Measurements from ENCODE around the gene BSPRY.

DNA sequence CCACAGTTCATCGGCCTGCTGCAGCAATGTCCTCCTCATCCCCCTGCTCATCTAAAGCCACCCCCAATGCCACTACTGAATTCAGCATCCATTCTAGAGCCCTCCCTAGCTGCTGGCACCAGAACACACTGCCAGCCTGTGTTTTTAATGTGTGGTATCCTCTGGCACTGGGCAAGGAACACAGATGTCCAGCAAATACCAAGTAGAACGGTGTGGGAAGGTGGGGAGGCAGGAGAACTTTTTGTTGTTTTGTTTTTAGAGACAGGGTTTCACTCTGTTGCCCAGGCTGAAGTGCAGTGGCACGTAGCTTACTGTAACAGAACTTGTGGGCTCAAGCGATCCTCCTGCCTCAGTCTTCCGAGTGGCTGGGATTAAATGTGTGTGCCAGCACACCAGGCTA lies 22.7 kb downstream of the BSPRY start:
- TF ChIP-seq ZBTB7A (IDR thresholded peaks at IDR 0.05; ENCODE audit: low read depth) (no peak), EP300 (IDR thresholded peaks at IDR 0.05; ENCODE audit: borderline replicate concordance) (no peak), CREB1 (IDR thresholded peaks at IDR 0.05; ENCODE audit: low read depth) (no peak), MAX (IDR thresholded peaks at IDR 0.05) (no peak), TCF12 (IDR thresholded peaks at IDR 0.05; ENCODE audit: low read depth) (no peak), TAF1 (IDR thresholded peaks at IDR 0.05; ENCODE audit: low read depth) (no peak), EGR1 (IDR thresholded peaks at IDR 0.05) (no peak), RAD21 (IDR thresholded peaks at IDR 0.05; ENCODE audit: low read depth) (no peak), CEBPB (IDR thresholded peaks at IDR 0.05) (no peak)
- TF ChIP-seq, protein P1, sequence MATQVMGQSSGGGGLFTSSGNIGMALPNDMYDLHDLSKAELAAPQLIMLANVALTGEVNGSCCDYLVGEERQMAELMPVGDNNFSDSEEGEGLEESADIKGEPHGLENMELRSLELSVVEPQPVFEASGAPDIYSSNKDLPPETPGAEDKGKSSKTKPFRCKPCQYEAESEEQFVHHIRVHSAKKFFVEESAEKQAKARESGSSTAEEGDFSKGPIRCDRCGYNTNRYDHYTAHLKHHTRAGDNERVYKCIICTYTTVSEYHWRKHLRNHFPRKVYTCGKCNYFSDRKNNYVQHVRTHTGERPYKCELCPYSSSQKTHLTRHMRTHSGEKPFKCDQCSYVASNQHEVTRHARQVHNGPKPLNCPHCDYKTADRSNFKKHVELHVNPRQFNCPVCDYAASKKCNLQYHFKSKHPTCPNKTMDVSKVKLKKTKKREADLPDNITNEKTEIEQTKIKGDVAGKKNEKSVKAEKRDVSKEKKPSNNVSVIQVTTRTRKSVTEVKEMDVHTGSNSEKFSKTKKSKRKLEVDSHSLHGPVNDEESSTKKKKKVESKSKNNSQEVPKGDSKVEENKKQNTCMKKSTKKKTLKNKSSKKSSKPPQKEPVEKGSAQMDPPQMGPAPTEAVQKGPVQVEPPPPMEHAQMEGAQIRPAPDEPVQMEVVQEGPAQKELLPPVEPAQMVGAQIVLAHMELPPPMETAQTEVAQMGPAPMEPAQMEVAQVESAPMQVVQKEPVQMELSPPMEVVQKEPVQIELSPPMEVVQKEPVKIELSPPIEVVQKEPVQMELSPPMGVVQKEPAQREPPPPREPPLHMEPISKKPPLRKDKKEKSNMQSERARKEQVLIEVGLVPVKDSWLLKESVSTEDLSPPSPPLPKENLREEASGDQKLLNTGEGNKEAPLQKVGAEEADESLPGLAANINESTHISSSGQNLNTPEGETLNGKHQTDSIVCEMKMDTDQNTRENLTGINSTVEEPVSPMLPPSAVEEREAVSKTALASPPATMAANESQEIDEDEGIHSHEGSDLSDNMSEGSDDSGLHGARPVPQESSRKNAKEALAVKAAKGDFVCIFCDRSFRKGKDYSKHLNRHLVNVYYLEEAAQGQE (IDR thresholded peaks at IDR 0.05; ENCODE audit: low read depth): no peak
- TF ChIP-seq, protein P2, sequence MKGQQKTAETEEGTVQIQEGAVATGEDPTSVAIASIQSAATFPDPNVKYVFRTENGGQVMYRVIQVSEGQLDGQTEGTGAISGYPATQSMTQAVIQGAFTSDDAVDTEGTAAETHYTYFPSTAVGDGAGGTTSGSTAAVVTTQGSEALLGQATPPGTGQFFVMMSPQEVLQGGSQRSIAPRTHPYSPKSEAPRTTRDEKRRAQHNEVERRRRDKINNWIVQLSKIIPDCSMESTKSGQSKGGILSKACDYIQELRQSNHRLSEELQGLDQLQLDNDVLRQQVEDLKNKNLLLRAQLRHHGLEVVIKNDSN (IDR thresholded peaks at IDR 0.05): no peak
